ENCODE measurements around the gene SELENOK.

DNA sequence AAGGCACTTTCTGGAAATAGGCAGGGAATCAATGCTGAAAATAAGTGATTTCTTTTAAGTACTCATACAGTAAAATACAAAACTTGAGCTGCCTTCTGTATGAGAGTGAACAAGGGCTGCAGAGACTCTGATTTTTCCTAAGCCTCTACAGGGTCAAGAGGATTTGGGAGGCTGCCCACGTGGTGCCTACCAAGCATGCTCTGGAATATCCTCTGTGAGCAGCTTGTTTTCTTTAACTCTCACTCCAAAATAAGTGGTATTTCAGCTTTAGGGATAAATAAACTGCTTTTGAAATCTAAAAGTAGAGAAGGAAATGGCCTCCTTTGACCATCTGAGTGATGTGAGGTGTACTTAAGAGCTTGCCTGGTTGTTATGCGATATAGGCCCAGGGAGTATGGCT lies 8.1 kb upstream of the SELENOK start:
- TF ChIP-seq ZFP1 (CRISPR knock-in tag; IDR thresholded peaks at IDR 0.05) (no peak), SP1 (IDR thresholded peaks at IDR 0.05) (no peak), SP1 (CRISPR knock-in tag; IDR thresholded peaks at IDR 0.05) (no peak), ZNF576 (CRISPR knock-in tag; IDR thresholded peaks at IDR 0.05) (no peak), TARDBP (CRISPR knock-in tag; IDR thresholded peaks at IDR 0.05) (no peak)
